ENCODE measurements around the gene FOXB2. TPM values are rescaled to one million over a fixed set of nuclear protein-coding genes. Genes with fewer than 3 reads are reported as not detected.

Gene FOXB2
- total RNA-seq, 1 donor from 2014 or later: not detected

- DNase-seq (ENCODE audit: low read depth, low spot score): no peak
These were observed 44.3 kb downstream of the FOXB2 start for GRCh38 chr9:77063645-77064285.

- no peak for DNase-seq (ENCODE audit: low read depth, low spot score)
These were observed 46.9 kb downstream of the FOXB2 start for GRCh38 chr9:77066388-77066787.

Other genes starting within 250 kb of the FOXB2 start
- 8.4 and 21.2 TPM in 2 replicates for gene PRUNE2, start 113.5 kb upstream of the FOXB2 start, total RNA-seq
- gene VPS13A, start 157.9 kb downstream of the FOXB2 start, total RNA-seq: 25.5 and 34.0 TPM in 2 replicates